Astrocyte of the hippocampus (primary cell): ENCODE results near the gene LRRC17.
"Not testable (repeated sequence)": the region's sequence is repeated elsewhere in the genome, so short reads cannot be mapped to it uniquely, and the experiment has no call there.

Experiments used
- DNase-seq: peaks from one replicate; pipeline ENCODE4 v3.0.0; 2011; ENCODE audit warnings: low read depth, low spot score

Gene LRRC17

DNA sequence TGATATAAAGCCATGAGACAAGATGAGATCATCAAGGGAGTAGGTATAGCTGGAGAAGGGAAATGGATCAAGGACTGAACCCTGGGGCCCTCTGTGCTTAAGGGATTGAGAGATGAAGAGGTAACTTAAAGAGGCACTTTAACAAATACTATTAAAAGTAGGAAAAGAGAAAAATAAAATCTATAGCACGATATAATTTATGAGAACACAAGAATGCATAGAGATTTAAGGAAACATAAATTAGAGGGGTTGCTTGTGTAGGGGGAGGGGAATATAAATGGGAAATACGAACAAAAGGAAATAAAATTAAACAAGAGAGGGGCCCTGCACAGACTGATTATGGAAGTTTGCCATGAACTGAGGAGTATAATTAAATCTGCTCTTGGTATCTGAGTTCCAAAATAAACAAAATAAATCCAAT, 15.6 kb upstream of the LRRC17 start:
- DNase-seq = peak; percentile 16

DNA sequence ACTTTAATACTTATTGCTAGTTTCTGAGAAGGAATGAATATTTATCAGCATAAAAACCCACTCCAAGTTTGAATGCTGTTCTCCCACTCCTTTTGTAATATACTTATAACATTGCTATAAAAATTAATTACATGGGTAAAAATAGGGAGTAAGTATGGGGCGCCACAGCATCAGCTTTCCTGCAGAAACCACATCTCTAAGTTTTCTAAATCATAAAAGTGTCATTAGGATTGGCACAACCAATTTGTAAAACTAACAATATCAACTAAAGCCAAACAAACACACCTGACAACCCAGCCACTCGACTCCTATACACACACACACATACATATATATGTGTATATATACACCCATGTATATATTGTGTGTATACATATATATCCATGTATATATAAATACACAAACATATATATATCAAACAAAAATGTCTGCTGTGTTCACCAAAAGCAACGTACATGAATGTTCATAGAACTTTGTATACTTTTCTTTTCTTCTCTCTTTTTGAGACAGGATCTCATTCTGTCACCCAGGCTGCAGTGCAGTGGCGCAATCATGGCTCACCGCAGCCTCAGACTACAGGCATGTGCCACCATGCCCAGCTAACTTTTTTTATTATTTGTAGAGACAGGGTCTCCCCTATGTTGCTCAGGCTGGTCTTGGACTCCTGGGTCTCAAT, 14.8 kb upstream of the LRRC17 start:
- DNase-seq = no peak

DNA sequence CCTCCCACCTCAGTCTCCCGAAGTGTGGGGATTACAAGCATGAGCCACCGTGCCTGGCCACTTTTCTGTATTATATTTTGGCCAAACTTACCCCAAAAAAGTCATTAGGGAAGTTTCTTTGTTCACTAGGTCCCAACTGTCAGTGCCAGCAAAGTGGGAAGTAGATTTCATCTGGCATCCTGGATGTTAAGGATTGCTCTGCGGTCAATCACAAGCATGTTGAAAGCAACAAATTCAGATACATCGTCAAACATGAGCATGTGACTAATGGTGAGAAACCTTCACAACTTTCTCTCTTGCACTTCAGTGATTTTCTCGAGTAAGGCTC, 14.3 kb upstream of the LRRC17 start:
- DNase-seq = no peak

DNA sequence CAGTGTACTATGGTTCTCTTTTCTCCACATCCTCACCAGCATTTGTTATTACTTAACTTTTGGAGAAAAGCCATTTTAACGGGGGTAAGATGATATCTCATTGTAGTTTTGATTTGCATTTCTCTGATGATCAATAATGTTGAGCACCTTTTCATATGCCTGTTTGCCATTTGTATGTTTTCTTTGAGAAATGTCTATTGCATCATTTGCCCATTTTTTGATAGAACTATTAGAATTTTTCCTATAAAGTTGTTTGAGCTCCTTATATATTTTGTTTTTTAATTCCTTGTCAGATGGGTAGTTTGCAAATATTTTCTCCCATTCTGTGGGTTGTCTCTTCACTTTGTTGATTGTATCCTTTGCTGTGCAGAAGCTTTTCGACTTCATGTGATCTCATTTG, 10.7 kb upstream of the LRRC17 start:
- DNase-seq = not testable (repeated sequence)

DNA sequence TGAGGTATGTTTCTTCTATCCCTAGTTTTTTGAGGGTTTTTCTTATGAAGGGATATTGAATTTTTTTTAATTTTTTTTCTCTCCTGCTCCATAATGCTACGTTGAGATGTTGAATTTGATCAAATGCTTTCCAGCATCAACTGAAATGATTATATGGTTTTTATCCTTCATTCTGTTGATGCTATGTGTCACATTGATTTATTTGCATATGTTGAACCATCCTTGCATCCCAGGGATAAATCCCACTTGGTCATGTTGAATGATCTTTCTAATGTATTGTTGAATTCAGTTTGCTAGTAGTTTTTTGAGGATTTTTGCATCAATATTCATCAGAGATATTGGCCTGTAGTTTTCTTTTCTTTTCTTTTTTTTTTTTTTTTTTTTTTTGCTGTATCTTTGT, 9.2 kb upstream of the LRRC17 start:
- not testable (repeated sequence) for DNase-seq

DNA sequence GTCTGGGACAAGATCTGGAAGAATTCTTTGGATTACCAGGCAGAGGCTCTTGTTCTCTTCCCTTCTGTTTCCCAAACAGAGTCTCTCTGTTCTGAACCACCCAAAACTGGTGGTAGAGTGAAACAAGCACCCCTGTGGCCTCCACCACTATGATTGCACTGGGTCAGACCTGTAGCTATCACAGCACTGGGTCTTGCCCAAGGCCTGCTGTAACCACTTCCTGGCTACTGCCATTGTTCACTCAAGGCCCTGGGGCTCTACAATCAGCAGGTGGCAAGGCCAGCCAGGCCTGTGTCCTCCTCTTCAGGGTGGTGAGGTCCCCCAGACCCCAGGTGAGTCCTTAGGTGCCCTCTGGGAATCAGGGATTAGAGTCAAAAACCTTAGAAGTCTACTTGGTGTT, 4.1 kb upstream of the LRRC17 start:
- no peak for DNase-seq

DNA sequence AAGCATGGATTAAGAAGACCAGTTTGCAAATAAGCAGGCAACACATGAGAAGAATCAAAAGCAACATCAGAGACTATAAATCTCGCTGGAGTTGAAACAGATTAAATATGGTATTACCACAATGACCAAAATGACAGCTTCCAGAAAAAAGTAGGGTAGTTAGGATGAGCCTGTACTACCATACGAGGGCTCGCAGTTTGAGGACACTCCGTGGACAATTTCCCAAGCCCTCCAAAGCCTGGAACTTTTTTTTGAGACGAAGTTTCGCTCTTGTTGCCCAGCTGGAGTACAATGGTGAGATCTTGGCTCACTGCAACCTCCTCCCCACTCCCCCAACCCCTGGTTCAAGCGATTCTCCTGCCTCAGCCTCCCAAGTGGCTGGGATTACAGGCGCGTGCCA, 1.0 kb downstream of the LRRC17 start:
- DNase-seq = no peak

DNA sequence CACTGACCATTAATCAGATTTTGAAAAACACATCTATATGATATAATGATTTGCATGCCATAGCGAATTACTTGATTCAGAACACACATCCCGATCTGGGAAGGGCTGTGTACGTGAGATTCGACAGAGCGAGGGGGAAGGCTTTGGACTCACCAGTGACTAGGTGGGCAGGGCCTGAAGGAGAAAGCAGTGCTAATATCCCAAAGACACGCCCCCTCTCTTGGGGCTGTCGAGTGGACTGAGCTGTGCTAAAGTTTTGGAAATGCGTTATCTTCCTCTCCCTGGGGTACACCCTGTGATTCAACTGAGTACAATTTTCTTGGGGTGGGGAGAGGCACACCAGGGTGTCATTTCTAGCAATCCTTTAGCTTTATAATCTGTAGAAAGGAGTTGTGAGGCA, 1.8 kb downstream of the LRRC17 start:
- DNase-seq = peak; percentile 73

DNA sequence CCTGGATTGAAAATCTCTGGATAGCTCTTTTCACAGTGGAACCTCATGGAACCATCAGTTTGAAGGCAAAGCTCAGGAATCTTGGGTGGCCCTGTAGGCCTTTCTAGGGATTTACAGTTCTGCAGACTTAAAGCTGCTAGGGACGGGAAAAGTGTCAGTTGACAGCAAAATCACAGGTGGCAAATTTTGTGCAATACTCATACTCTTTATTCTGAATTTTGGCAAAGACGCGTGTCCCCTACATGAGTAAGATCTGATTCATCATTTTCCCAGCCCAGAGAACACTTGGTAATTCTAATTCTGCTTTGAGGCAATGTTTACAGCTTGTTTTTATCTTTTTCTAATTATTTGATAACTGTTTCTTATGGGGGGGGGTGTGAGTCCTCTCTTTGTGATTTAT, 3.6 kb downstream of the LRRC17 start:
- peak; percentile 72 for DNase-seq

DNA sequence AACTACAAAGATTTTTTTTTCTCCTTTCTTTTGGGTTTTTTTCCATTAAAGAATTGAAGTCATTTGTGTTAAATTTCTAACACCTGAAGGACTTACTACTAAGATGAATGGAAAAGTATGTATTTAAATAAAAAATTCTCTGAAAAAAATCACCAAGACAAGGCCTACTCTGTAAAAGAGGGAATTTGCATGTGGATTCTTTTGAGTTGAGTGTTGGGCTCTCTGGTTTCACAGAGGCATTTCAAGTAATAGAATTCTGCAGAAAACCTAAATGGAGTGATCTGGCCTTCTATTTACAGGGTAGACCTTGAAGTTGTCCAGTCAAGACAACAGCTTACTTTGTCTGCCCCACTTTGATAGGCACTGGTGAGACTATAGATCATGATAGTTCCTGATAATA, 4.1 kb downstream of the LRRC17 start:
- peak; percentile 70 for DNase-seq

DNA sequence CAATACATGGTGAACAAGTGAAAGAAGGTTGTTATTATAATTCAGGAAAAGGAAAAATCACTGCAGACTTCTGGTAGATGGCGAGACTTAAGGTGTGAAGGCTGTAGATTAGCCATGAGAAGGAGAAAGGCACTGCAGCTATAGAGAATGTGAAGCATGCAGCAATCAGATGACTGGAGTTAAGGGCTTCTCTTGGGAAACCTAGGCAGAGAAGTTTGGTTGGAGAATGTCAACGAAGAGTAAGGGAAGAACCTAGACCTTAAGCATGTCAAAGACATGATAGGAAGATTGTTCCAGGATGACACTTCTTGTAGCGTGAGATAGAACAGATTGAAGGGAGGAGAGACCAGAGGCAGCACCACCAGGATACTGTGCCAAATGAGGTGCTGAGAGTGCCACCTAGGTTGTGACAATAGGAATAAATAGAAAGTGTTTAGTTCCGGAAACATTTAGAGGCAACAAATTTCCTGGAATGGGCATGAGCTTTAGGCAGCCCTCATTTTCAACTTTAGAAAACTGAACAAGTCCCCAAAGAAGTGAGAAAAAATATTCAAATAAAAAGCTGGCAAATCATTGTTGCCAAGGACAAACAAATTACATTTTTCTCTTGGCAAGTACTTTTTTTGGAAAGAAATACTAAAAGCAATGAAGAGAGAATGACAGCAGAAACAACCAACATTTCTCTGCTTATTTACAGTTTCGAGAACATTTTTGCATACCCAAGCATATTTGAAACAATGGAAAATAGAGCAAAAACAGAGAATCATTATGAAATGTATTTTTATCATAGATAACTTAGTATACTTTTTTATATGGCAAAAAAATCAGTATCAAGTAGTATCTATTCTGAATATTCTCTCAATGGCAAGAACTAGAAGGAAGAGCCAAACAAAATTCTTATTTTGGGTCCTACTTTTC, 4.9 kb downstream of the LRRC17 start:
- DNase-seq = no peak

DNA sequence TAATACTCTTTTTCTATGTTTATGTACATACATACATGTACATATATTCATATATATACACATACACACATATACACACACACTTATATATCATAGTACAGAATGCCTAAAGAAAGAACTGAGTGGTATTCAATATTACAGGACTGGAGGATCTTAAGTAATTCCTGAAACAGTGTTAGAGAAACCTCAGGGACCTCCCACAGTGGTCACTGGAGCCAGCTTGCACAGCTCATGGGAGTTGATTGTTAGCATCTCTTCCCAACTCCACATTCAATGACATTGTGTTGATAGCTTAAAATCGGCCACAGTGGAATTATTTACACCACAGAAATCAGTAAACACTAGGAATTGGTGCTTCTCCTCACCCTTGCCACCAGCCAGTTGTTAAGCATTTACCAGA, 6.0 kb downstream of the LRRC17 start:
- DNase-seq = peak; percentile 62

DNA sequence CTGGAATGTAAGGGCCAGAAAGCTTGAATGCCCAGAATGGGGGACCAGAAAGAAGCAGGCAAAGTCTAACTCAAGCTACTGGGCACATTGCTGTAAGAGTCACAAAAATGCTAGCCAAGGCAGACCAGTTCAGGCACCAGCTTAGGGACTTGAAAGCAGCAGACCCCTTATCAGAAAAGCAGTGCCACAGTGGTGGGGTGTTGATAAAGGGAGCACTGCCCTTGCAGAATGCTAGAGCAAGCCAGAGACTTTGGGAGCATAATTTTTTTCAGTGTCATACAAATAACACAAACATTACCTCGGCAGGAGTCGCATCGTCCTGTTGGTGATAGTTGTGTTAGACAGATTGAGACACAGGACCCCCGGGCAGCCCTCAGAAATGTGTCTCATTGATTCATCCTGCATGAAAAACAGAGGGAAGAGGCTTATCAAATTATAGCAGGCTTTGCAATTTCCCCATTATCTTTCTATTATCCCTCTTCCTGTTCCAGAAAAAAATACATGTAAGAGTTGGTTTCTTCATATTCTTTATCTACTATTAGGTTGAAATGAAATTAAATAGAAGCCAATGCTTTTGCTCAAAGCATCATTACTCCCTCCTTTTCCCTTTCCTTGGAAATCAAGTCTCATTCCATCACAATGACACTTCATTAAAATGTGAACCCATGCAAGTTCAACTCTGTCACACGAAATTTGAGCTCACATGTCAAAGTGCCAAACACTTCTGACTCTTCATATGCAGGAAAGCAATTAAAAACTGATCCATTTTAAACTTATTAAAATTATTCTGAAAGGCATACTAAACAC, 13.4 kb downstream of the LRRC17 start:
- no peak for DNase-seq

DNA sequence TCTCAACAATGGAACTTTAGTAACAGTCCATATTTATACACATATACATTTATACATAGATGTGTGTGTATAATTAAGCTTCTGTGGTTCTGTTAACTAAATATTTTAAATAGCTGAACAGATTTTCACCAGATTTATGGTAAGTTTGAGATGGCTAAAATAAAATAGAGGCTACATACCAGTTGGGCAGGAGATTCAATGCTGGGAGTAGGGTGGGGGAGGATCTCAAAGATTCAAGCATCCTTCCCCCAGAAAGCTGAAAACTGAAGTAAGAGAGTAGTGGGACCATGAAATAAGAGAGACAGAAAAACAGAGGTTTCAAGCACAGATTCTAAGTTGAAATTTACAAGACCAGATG, 14.0 kb downstream of the LRRC17 start:
- no peak for DNase-seq

DNA sequence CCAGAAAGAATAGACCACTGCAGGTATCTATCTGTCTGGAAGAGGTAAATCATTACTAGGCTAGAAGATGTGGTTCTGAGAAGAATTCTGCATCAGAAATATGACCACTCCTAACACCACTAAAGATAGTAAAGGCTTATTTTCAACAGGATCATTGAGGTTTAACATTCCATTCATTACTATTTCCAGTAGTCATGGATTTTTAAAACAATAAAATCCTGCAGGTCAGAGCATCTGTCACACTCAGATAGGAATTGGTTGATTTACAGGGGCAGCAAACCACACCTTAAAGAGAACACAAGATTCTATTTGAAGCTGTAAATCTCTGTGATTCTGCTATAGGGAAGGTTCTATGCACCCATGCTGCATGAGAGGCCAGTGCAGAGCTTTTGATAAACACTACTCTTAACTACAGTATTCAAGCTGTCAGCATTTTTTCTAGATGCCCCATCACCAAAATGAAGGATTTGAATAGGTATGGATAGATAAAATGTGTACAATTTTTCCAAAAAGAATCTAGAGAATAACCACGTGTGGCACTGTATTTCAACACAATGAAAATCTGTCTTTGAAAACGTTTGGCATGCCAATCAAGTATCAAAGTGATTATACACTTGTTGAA, 14.6 kb downstream of the LRRC17 start:
- no peak for DNase-seq

DNA sequence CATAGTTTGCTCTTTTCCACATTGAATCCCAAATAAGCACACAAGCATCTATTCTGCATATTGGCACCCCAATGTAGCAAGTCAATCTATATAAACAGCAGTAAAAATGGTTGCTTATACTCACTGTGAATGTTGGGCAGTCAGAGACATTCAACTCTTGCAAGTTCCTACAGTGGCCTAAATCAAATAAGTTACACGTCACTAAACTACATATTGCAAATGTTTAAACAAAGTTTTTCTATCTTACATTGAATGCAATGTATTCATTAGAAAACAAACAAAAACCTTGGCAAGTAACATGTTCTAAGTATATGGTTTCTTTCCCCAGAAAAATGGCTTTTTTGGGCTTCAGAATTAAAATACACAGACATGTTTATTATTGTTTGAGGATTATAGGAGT, 19.0 kb downstream of the LRRC17 start:
- no peak for DNase-seq

DNA sequence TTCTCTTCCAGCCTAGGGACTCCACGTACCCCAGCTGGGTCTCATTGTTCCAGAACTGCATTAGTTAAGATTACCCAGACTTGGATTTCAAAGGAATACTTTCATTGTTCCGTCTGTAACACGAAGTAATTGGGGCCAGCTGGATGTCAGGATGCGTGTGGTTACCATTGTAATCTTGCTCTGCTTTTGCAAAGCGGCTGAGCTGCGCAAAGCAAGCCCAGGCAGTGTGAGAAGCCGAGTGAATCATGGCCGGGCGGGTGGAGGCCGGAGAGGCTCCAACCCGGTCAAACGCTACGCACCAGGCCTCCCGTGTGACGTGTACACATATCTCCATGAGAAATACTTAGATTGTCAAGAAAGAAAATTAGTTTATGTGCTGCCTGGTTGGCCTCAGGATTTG, 21.0 kb downstream of the LRRC17 start:
- peak; percentile 94 for DNase-seq

DNA sequence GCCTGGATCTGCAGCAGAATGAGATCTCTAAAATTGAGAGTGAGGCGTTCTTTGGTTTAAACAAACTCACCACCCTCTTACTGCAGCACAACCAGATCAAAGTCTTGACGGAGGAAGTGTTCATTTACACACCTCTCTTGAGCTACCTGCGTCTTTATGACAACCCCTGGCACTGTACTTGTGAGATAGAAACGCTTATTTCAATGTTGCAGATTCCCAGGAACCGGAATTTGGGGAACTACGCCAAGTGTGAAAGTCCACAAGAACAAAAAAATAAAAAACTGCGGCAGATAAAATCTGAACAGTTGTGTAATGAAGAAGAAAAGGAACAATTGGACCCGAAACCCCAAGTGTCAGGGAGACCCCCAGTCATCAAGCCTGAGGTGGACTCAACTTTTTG, 21.4 kb downstream of the LRRC17 start:
- DNase-seq = no peak

DNA sequence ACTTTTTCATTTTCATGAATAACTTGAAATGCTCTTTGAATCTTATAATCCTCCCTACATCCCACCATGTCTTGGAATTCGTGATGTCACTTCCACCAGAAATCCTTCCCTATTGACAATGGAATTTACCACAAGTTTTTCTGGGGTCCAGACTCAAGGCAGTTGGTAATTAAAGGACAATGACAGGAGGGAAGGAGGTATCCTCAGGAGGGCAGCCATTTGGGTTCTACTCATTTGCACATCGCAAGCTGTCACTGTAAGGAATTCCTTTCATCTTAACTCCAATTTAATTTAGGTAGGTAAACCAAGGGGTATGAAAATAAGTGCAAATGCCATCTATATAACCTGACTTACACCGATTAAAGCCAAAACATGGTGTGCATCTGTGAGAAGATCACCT, 21.9 kb downstream of the LRRC17 start:
- DNase-seq = no peak

DNA sequence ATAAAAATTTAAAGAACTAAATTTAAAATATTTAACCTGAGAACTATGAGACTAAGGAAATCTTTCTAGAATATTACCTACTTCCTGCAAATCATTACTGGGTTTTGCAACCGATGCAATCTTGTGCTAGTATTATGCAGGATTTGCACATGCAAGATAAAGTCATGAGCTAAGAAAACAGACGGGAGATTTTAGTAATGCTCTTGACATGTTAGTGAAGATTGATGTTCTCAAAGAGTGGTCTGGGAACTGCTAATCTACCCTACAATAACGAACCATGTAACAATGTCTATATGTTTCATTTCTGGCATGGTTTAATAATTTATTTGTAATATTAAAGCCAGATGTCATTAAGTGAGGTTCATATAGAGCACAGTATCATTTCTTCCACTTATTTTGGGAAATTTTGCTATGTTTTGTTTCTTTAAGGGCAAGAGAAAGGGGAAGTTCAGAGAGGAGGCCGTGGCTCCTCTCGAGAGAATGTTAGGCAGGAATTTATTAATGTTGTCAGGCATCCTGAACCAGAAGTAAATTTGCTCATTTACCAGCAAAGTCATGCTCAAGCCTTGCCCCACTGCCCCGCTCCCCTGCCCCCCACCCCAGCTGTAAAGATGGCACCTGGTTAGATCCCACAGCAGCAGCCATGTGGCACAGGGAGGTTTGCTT, 22.8 kb downstream of the LRRC17 start:
- no peak for DNase-seq

DNA sequence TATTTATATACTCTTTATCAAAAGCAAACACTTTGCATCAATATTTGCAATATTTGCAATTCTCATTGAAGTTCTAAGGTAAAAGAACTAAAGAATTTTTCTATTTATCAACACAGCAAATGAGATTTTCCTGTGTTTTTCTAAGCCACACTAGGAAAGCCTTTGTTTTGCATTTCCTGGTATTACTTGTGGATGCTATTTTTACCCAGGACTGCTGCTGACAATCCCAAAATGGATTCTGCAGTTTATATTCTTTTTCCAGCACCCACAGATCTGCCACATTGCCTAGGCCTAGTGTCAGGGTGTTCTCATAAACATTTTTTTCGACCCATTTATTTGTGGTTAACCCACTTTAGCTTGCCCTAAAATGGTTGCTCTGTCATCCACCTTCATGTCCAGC, 25.9 kb downstream of the LRRC17 start:
- DNase-seq = no peak
